Aorta (tissue), 5 donors: Measurements from ENCODE around the gene LRMDA. TPM values are rescaled to one million over a fixed set of nuclear protein-coding genes. Genes with fewer than 3 reads are reported as not detected.

Experiments used
- ATAC-seq: fragments of 200-7000 bp; cut with Tn5 transposase; one replicate; pipeline ENCODE4 v1.9.1; 2022; ENCODE audit warnings: moderate library complexity; ENCODE audit not compliant: low FRiP score
- DNase-seq, 2 donors: peaks; one replicate each; pipeline ENCODE4 v3.0.0-alpha.2; 2020
- H3K27ac ChIP-seq, 2 donors: one replicate each; pipeline ENCODE4 v1.5.1; 2013; ENCODE audit warnings: low read length in 2 of 2, mild to moderate bottlenecking in 2 of 2, moderate library complexity in 2 of 2, control low read depth in 1 of 2, inconsistent platforms in 1 of 2, low read depth in 1 of 2
- H3K27me3 ChIP-seq, 2 donors: one replicate each; pipeline ENCODE4 v1.6.1; 2013; ENCODE audit warnings: control low read depth in 1 of 2, low read length in 1 of 2, mild to moderate bottlenecking in 1 of 2, moderate library complexity in 1 of 2; ENCODE audit not compliant: insufficient read depth in 2 of 2, control insufficient read depth in 1 of 2
- H3K36me3 ChIP-seq, 2 donors: one replicate each; pipeline ENCODE4 v1.6.1; 2013; ENCODE audit warnings: control low read depth in 1 of 2, low read length in 1 of 2, mild to moderate bottlenecking in 1 of 2; ENCODE audit not compliant: insufficient read depth in 2 of 2, control insufficient read depth in 1 of 2
- H3K4me1 ChIP-seq, 2 donors: one replicate each; pipeline ENCODE4 v1.6.1; 2013; ENCODE audit warnings: low read length in 2 of 2, control low read depth in 1 of 2, mild to moderate bottlenecking in 1 of 2, moderate library complexity in 1 of 2; ENCODE audit not compliant: insufficient read depth in 2 of 2, control insufficient read depth in 1 of 2
- H3K4me3 ChIP-seq, 2 donors: one replicate each; pipeline ENCODE4 v1.5.1; 2013; ENCODE audit warnings: low read length in 2 of 2, control low read depth in 1 of 2, mild to moderate bottlenecking in 1 of 2
- H3K9me3 ChIP-seq: one replicate; pipeline ENCODE4 v1.6.1; 2013; ENCODE audit warnings: mild to moderate bottlenecking, low read length; ENCODE audit not compliant: control insufficient read depth
- WGBS, 2 donors: extraction: QIAGEN DNeasy Blood & Tissue Kit; methylation state at CpG; one replicate each; pipeline ENCODE4 v1.1.7; 2013; 5-methylcytosine and 5-hydroxymethylcytosine counted together
- intact Hi-C, 2 donors: fragments of 100-400 bp; cut with DNase I; formaldehyde crosslinking; loops; one replicate each; pipeline versions ENCODE4 v1.14.2 to v1.15.0; 2022
- polyA plus RNA-seq, 2 donors: library from polyadenylated mRNA; stranded (reverse); fragments of 200-250 nt; gene quantifications; one replicate each; pipeline ENCODE4 v1.2.3, GENCODE V29; 2013
- total RNA-seq, 2 donors: library from RNA; stranded (reverse); fragmentation: NEBNext Ultra II Directional; extraction: Animal tissue kit (Norgen Biotek cat#: 25700); gene quantifications; one replicate each; pipeline ENCODE4 v1.2.1, GENCODE V29; 2021
- donor health status: healthy with polysubstance abuse.
- donor health status: Bipolar disorder and iron deficiency.
- donor health status: DM: no; HTN: no; CAD: no.
- donor health status: DM: no; HTN: no; CAD: no.
- donor health status: DM: yes; HTN: yes; CAD: no.

Gene LRMDA
- total and polyA plus RNA-seq, 4 donors = 7.4 to 25.7 (median 14.7) TPM

DNA sequence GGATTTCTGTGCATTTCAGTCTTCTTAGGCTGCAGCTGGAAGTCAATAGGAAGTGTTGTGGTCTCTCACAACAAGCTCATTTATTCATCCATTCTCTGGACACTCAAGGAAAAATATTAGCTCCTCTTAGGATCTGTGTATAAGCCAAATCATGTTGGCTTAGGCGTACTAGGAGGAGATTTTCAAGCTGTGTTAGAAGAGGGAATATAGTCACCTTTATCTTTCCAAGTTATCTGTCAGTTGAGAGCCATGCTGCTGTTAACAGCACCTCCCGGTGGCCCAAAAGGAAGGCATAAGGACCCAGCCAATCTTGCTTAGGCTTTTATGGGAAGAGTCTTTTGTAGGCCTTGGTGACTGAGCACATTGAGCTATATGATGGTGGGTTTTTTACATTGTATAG is 220.0 kb downstream of the LRMDA start:
- intact Hi-C loops = no loop called here

GRCh38 chr10:75652146-75652740 is 220.8 kb downstream of the LRMDA start:
- Histone ChIP-seq H3K9me3 (no peaks in the 10 kb centered on the region), H3K27ac (peak overlapping the region in 1 of 2 donors; percentile 35), H3K36me3 (no peaks in the 10 kb centered on the region), H3K4me3 (no peak overlapping the region), H3K27me3 (no peaks in the 10 kb centered on the region), H3K4me1 (peaks cover 0 to 5% of the 10 kb centered on the region in 2 donors)
- 24 to 31% methylated on average over 5 of the region's 5 CpGs for WGBS, 2 donors
- intact Hi-C loops = no loop called here
- ATAC-seq (no peak), DNase-seq (no peak)

More for the DNA sequence above, 220.0 kb downstream of the LRMDA start:
- WGBS, 2 donors = 98% methylated on average over 2 of the region's 2 CpGs
- DNase-seq (no peak), ATAC-seq (no peak)
- Histone ChIP-seq H3K27me3 (no peaks in the 10 kb centered on the region), H3K4me3 (no peak overlapping the region), H3K27ac (no peak overlapping the region), H3K4me1 (peaks cover 0 to 5% of the 10 kb centered on the region in 2 donors), H3K36me3 (no peaks in the 10 kb centered on the region), H3K9me3 (no peaks in the 10 kb centered on the region)

GRCh38 chr10:75653761-75654160 is 222.3 kb downstream of the LRMDA start:
- H3K4me1 ChIP-seq = peaks cover 0 to 5% of the 10 kb centered on the region in 2 donors
- no peak overlapping the region for H3K27ac ChIP-seq
- no peak for DNase-seq
- intact Hi-C loops = no loop called here
- H3K4me3 ChIP-seq = no peak overlapping the region
- no peaks in the 10 kb centered on the region for H3K27me3 ChIP-seq
- H3K36me3 ChIP-seq = no peaks in the 10 kb centered on the region
- WGBS, 2 donors = 68 to 73% methylated on average over 8 of the region's 8 CpGs
- H3K9me3 ChIP-seq = no peaks in the 10 kb centered on the region
- no peak for ATAC-seq

DNA sequence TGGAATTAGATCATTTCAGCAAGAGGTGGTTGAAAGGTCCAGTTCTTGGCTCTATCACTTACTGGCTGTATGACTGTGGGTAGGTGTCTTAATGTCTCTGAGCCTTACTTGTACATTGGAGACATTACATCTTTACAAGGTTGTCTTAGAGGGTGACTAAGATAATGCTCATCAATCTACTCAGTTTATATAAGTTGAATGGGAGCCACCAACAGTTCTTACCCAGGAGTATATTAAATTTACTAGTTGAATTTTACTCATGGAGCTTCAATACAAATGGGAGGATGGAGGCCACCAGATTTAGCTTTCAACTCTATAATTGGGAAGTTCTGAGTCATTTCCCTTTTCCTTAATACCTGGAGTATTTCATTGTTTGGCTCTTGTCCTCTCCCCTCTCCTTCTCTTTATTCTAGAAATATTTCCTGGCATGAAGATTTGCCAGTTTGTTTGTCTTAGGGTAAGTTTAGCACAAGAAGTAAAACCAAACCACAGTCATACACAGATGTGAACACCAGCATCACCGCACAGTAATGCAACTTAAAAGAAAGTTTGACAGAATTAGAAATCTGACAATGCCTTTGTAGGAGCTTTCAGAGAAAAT is 222.8 kb downstream of the LRMDA start:
- intact Hi-C loops = no loop called here
- Histone ChIP-seq H3K4me3 (no peak overlapping the region), H3K4me1 (peaks cover 0 to 7% of the 10 kb centered on the region in 2 donors), H3K27ac (peak overlapping the region in 1 of 2 donors; percentile 6), H3K27me3 (no peaks in the 10 kb centered on the region), H3K36me3 (no peaks in the 10 kb centered on the region), H3K9me3 (no peaks in the 10 kb centered on the region)
- ATAC-seq (no peak), DNase-seq (no peak)
- 3 to 12% methylated on average over 1 of the region's 1 CpG for WGBS, 2 donors

GRCh38 chr10:75654772-75655171 is 223.3 kb downstream of the LRMDA start:
- no peak for DNase-seq
- Histone ChIP-seq H3K9me3 (no peaks in the 10 kb centered on the region), H3K27ac (peak overlapping the region in 1 of 2 donors; percentile 6), H3K27me3 (no peaks in the 10 kb centered on the region), H3K36me3 (no peaks in the 10 kb centered on the region), H3K4me3 (no peak overlapping the region), H3K4me1 (peaks cover 0 to 7% of the 10 kb centered on the region in 2 donors)
- peak; percentile 2 for ATAC-seq
- 2 to 8% methylated on average over 6 of the region's 6 CpGs for WGBS, 2 donors
- intact Hi-C loops = loop anchor here (5.0 kb wide), 2 partner anchors 107 to 252 kb away; partner anchors contain the start of gene ZNF503 (in 2 of the 2)

- H3K4me1 ChIP-seq = peaks cover 0 to 7% of the 10 kb centered on the region in 2 donors
- no peaks in the 10 kb centered on the region for H3K9me3 ChIP-seq
- DNase-seq (peak in 1 of 2 donors; percentile 54), ATAC-seq (peak; percentile 75)
- peak overlapping the region in 1 of 2 donors; percentile 75 for H3K27ac ChIP-seq
- no peaks in the 10 kb centered on the region for H3K36me3 ChIP-seq
- no peaks in the 10 kb centered on the region for H3K27me3 ChIP-seq
- intact Hi-C loops = loop anchor here (5.0 kb wide), 2 partner anchors 109 to 254 kb away; partner anchors contain the start of gene ZNF503 (in 2 of the 2)
- no peak overlapping the region for H3K4me3 ChIP-seq
- 1 to 3% methylated on average over 3 of the region's 3 CpGs for WGBS, 2 donors
These were observed 224.5 kb downstream of the LRMDA start for GRCh38 chr10:75655791-75656451.

DNA sequence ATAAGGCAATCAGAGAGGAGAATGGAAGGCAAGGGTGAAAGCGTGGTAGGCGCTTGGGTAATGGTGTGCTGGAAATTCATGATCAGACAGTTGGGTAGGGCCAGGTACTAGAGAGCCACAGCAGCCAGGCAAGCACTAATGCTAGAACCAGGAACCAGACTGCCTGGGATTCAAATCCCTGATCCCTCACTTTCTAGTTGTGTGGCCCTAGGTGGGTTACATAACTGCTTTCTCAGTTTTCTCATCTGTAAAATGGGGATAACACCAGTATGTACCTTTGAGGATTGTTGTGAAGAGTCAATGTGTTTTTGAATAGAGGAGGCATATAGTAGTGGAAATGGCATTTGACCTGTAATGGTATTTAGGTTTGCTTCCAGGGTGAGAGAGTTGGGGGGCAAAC is 225.9 kb downstream of the LRMDA start:
- DNase-seq (no peak), ATAC-seq (no peak)
- Histone ChIP-seq H3K36me3 (no peaks in the 10 kb centered on the region), H3K4me1 (peaks cover 3 to 9% of the 10 kb centered on the region in 2 donors), H3K9me3 (no peaks in the 10 kb centered on the region), H3K4me3 (no peak overlapping the region), H3K27ac (no peak overlapping the region), H3K27me3 (no peaks in the 10 kb centered on the region)
- WGBS, 2 donors = 96 to 98% methylated on average over 2 of the region's 2 CpGs
- intact Hi-C loops = loop anchor here (5.0 kb wide), 2 partner anchors 110 to 255 kb away; partner anchors contain the start of gene ZNF503 (in 2 of the 2)

- DNase-seq (no peak), ATAC-seq (no peak)
- no peaks in the 10 kb centered on the region for H3K36me3 ChIP-seq
- H3K27ac ChIP-seq = no peak overlapping the region
- no peaks in the 10 kb centered on the region for H3K9me3 ChIP-seq
- 11 to 21% methylated on average over 4 of the region's 4 CpGs for WGBS, 2 donors
- H3K27me3 ChIP-seq = no peaks in the 10 kb centered on the region
- peaks cover 3 to 9% of the 10 kb centered on the region in 2 donors for H3K4me1 ChIP-seq
- no peak overlapping the region for H3K4me3 ChIP-seq
- intact Hi-C loops = loop anchor here (5.0 kb wide), 2 partner anchors 111 to 256 kb away; partner anchors contain the start of gene ZNF503 (in 2 of the 2)
These were observed 226.6 kb downstream of the LRMDA start for GRCh38 chr10:75658036-75658435.
